GM19043 (cell line): ENCODE data around the gene RING1.

ENCODE experiments used
- ATAC-seq: cut with Tn5 transposase; IDR thresholded peaks from one replicate; pipeline ENCODE4 v1.9.1; 2021; ENCODE audit warnings: low read depth; ENCODE audit not compliant: unreplicated experiment

RING1 gene

DNA sequence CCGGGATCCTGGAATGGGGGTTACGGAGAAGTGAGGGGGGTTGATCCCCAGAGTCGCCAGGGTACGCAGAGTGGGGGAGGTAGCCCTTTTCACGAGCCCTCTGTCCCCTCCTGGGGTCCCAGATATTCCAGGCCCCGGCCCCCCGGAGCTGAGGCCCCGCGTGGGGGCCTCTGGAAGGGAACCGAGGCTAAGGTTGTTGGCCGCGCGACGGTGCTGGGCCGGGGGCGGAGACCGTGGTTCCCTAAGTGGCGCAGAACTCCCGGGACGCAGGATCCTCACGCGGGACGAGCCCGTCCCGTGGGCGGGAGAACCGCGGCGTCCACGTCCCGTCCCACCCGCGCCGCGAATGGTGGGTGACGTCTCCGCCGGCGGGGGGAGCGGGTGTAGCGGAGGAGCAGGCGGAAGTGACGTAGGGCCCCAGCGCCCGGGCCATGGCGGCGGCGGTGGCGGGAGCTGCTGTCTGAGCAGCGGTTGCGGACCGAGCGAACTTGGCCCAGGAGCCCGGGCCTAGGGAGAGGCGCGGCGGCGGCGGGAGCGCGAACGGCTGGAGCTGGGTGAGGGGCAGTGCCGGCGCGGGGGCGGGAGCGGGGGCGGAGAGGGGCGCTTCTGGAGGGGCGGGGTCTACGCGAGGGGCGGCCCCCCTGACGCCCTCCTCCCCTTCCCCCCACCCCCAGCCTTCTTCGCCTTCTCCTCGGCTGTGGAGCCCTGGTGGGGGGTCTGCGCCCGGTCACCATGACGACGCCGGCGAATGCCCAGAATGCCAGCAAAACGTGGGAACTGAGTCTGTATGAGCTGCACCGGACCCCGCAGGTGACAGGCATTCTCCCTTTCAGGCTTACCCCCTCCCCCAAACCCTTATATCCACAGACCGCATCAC lies at the start of gene RING1:
Gene RING1, plus strand, starts transcription at position 410 of the 877 bp plus-strand sequence. Its CDS starts 323 bp downstream, at position 733.
- ATAC-seq = no peak

DNA sequence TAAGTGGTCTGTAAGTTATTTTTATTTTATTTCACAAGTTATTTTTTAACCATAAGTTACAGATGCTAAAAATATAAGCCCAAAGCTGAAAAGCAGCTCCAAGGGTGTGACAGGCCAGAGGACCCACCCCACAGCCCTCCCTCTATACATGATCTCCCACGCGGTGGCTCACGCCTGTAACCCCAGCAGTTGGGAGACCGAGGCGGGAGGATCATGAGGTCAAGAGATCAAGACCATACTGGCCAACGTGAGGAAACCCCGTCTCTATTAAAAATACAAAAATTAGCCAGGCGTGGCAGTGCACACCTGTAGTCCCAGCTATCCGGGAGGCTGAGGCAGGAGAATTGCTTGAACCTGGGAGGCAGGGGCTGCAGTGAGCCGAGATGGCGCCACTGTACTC lies 48.2 kb upstream of the RING1 start:
- no peak for ATAC-seq

DNA sequence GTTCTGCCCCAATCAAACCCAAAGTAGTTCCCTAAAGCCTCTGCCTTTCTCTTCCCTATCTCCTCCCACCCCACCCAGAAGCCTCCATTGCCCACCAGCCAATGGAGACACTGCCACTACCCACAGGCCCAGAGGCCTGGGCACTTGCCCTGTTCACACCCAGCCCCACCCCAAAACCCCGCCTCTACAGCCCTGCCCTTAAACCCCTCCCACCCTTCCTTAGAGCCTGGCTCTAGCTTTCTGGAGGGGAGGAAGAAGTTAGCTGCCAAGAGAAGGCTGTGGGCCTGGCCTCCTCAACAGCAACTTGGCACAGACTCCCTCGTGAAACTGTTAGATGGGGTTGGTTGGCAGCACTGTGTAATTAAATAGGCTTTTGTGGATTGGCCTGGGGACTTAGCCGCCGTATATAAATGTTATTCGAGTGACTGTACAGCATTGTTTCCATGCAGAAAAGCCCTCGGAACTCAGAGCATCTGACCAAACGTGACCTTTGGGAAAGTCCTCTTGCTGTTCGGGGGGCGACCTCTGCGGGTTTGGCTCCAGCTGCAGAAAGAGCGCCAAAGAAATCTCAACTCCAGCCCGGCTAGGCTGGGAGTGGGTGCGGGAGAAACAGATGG lies 47.5 kb upstream of the RING1 start:
- ATAC-seq = no peak

DNA sequence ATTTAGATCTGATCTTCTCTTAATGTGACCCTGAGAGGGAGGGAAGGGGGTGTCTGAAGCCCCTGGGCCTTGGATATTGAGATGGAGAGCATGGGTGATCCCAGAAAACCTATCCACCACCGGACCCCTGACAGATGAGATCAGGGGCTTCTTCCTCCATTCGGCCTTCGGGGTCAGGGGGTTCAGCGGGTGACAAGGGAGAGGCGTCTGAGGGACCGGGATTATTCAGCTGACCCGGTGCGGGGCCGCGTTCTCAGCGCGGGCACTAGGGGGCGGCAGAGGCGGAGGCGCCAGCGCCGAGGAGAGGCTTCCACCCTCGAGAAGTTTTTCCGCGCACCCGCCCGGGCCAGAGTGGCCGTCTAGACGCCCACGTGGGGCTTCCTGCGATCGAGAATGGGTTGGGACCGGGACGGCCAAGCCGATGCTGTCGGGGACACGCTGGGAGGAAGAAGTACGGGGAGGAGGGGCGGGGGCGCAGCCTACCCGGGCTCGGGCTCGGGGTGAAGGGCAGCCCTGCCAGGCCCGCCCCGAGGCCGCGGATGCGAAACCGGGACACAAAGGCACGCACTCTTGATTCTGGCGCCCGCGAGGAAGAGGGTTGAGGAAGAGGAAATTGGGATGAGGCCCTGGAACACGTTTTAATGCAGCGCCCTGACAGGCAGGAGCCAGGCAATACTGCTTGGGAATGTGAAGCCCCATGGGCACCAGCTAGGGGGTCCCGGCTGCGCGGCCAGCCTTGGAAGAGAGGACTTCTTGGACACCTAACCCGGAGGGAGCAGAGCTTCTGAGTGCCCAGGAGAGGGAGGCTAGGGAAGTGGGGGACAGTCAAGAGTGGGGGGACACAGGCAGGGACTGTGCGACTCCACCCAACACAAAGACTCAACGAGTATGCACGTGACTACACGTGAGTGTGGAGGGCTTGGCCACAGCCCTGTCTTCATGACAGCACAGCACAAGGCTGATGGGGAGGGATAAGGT lies 46.7 kb upstream of the RING1 start:
- no peak for ATAC-seq

DNA sequence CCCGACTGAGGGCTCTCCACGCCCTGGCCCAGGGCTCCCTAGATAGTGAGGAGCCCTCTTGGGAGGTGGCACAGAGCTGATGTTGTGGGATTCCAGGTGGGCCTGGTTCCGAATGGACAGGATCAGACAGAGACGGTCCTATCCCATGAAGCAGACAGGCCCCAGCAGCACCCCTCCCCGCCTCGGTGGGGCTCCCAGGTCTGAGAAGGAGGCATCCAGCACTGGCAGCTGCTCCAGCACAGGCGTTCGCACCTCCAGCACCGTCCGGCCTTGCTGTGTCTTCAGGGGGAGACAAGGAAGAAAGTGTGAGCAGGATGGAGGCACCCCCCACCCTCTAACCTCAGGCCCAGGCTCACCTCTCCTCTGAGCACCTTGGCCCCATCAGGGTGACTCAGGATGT lies 44.8 kb upstream of the RING1 start:
- no peak for ATAC-seq

DNA sequence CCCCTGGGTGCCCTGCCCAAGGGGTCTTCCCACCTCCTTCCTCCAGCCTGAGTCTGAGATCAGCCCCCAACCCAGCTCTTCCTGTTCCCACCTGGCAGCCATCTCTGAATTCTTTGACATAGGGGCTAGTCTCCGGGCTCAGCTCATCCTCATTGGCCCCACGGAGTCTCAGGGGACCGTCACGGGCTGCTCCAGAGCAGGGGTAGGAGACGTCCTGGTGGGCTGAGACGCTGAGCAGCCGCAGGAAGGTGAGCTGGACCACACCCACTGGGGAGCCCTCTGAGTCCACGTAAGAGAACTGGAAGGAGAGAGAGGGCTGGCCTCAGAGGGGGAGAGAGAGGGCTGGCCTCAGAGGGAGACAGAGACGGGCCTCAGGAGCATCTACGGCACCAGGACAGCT lies 44.1 kb upstream of the RING1 start:
- ATAC-seq = no peak

DNA sequence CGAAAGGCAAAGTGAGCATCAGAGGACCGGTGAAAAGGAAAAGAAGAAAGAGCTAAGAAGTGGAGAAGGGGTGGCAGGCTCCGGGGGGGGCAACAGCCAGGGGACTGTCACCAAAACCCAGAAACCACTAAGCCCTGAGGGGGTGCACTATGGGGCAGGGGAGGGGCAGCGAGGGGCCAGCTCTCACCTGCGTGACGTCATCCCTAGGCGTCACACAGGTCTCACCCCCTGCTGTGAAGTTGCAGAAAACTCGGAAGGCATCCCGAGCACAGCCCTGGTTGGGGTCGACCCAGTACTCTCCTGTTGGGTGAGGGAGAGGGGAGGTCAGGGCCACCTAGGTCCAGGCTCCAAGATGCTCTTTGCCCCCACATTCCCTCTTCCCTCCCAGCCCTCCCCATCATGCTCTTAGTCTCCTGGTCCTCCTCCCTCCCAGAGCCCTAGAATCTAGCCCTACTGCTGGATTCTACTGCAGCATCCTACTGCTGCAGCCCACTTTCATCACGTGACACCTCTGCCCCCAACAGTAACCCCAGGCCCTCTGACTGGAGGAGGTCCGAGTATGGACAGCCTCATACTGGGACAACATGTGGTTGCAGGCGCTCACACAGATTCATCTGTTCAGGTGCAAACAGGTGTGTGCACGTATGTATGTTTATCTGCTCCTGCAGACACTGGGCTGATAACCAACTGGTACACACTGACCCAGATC lies 43.5 kb upstream of the RING1 start:
- ATAC-seq = no peak

DNA sequence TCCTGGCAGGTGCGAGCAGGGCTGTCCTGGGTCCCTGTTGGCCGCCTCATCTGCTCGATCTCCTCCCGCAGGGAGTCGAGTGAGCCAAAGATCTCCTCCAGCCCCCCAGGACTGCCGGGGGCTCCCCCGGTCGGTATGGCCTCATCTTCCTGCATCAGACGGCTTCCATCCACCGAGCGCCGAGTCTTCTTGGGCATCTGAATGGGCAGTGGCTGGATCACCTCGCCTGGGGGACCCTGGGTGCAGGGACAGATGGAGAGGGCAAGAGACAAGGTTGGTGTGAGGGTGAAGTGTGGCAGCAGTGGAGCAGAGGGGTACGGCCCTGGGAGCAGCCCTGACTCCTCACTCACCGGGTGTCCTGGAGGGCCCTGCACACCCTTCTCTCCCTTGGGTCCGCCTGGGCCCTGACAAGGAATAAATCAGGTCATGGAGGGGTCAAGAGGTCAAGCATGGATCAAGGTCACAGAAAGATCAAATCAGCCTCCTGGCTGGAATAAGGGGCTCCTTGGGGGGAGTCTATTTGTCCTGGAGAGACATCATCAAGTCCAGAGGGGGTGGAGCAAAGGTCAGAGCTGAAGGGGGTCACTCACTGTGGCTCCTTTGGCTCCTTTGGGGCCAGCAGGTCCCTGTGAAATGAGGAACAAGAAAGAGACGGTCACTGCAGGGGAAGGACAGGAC lies 42.6 kb upstream of the RING1 start:
- ATAC-seq = no peak

DNA sequence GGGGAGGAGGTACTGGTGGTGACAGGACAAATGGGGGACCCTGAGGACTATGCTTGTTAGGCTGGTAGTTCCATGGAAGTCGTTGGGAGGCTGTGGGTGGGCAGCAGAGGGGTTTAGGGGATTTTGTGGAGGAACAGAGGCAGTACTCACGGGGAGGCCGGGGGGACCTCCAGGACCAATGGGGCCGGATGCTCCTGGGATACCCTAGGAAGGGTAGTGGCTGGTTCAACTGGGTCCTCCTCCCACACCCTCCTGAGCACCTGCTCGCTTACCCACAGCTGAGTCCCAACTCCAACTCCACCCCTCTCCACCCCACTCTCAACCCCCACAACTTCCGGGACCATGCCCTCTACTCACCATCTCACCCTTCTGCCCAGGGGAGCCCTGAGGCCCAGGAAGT lies 41.9 kb upstream of the RING1 start:
- no peak for ATAC-seq

DNA sequence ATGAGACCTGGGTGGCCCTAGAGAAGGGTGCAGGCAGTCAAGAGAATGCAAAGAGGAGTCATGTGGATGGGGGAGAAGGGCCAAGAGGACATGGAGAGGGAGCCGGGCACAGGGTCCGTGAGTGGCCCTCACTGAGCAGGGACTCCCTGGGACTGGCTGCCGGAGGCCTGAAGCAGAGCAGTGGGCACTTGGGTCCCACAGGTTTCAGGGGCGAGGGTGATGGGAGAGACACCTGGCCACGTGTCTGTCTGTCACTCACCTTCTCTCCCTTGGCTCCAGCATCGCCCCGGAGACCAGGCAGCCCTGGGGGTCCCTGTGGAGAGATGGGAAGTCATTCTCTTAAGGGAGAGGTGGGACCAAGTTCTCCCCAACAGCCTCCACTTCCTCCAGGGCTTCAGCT lies 41.5 kb upstream of the RING1 start:
- no peak for ATAC-seq

DNA sequence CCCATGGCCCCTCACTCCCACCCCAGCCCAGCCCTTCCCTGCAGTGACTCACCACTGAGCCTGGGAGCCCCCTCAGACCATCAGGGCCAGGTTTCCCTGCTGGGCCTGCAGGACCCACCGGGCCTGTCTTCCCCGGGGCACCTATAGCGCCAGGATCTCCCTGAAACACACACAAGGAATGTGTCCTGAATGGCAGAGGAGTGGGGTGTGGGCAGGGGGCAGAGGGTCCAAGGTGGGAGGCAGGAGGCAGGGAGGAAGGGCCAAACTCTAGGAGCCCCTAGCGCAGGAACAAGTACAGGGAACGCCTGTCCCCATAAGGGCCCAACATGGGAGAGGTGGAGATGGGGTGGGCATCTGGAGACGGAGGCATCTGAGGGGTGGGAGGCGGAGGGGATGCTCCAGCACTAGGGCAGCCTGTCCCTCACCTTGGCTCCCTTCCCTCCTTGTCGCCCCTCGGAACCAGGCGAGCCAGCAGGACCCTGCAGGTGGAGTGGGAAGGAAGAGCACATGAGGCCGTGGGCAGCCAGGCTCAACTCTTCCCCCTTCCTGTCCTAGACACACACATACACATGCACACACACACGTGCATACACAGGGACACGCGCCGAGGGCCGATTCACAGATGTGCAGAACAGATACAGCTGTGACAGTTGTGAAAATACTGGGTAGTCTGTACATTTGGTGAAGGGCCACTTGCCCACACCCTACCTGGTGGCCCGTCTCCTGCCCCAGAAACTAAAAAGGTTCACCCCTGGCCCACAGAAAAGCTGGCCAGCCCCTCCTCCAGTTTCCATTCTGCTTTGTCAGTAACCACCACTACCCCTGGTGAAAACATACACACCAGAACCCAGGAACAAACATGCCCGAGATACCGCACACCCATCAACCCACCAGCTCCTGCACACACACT lies 40.7 kb upstream of the RING1 start:
- no peak for ATAC-seq

DNA sequence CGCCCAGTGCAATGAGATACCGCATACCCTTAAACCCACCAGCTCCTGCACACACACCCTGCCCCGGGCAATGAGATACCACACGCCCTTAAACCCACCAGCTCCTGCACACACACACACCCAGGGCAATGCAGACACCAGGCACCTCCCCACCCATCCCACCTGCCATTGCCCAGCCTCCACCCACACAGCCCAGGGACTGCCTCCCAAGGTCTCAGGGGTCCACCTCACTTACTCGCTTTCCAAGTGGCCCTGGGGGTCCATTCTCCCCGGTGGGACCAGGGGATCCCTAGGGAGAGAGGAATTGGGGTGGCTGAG lies 40.1 kb upstream of the RING1 start:
- ATAC-seq = no peak

DNA sequence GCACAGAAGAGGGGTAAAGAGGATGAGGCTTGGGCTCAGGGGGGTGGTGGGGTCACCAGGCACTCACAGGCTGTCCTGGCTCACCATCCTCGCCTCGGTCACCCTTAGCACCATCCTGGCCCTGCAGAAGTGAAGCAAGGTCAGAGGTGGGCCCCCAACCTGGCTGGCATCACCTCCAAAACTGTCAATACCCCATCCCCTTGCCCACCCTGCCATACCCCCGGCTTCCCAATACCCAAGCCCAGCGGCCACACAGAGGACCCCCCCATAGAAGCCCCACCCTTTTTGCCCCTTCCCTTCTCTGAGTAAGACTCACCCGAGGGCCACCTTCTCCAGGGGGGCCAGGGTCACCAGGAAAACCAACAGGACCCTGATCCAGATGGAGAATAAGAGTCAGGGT lies 39.7 kb upstream of the RING1 start:
- no peak for ATAC-seq

DNA sequence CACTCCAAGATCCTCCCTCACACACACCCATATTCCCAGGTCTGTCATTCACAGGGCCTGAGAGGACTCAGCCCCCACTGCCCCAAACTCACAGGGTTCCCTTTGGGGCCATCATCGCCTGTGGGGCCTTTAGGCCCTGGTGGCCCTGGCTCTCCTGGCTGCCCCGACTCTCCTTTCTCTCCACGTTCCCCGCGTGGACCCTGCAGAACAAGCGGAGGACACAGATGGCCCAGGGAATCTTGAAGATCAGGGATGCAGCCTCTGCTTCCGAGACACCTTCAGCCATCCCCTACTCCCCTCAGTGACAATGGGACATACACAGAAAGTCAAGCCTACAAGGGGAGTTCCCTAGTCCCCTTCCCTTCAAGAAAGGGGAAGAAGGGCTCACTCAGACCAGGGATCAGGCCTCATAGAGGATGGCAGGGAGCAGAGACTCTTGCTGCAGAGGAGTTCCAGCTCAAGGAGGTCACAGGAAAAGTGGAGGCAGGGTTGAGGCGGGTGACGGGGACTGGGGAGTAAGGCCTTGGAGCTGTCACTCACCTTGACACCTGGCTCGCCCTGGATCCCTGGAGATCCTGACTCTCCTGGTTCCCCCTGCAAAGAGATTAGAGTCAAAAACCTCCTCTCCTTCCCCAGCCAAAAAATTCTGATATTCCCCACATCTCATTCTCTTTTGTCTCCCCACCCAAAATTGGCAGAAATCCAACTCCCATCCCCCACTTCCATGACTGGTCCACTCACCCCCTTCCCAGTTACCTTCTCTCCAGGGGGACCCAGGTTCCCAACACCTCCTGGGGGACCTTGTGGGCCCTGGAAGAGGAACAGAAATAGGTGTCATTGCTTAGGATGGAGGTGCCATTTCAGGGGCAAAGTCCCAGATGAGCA lies 38.8 kb upstream of the RING1 start:
- no peak for ATAC-seq

DNA sequence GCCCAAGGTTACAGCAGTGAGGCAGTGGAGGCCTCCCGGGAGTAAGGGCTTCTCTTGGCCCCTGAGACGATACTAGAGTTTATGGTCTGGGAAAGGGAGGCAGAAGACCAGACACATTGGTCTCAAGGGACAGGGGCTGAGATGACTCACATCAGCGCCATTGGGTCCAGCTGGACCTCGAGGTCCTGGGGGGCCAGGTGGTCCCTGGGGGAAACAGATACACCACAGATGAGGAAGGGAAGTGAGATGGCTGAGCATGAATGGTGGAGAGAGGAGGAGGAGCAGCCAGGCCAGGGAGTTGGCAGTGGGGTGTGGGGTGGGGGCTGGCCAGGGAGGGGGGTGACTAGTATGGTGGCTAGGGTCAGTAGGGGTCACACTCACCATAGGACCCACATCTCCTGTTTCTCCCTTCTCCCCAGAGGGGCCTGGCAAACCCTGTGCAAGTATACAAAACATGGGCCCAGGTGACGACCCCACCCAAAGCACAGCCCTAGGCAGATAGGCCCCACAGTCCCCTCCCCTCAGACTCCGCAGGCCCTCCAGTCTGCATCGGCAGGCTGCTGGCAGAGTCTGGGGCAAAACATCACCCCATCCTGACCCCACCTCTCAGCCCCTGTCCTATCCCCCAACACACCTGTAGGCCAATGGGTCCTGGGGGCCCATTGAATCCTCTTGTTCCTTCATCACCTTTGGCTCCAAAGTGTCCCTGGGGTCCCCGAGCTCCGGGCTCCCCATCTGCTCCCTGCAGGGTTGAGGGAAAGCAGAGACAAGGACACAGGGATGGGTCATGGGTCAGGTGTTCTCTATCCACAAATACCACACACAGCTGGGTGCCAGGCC lies 37.9 kb upstream of the RING1 start:
- ATAC-seq = no peak

DNA sequence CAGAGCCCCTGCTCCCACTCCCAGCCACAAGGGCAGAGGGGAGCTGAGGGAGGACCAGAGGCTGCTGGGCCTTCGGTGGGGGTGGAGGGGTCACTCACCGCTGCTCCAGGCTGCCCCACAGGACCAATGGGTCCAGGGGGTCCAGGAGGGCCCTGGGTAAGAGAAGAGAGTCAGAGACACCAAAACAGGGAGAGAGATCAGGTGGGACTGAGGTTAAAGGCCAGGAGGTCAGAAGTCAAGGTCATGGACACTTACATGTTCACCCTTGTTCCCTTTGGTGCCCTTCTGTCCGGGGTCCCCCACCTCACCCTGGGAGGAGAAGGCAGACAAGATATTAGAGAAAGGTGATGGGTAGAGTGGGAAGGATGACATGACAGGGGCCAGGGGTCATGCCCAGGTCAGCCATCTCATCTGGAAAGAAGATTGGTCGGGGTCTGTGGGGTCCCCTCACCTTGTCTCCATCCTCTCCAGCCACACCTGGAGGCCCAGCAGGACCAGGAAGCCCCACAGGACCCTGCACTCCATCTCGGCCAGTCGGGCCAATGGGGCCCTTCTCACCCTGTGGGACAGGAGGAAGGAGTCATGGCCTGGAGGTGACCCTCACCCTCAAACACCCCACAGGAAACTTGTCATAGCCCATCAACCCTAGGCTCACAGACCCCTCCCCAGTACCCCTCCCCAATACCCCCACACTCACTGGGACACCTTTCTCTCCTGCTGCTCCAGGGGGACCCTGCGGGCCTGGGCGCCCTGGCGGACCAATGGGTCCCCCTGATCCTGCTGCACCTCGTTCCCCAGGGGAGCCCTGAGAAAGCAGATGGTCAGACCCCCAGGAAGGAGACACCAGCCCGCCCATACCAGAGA lies 37.1 kb upstream of the RING1 start:
- ATAC-seq = no peak
